ENCODE measurements around the gene KRT80. TPM values are rescaled to one million over a fixed set of nuclear protein-coding genes. Genes with fewer than 3 reads are reported as not detected.

Gene KRT80
- total RNA-seq, 2 donors from 2014 or later, result 0.07 to 0.09 TPM

DNA sequence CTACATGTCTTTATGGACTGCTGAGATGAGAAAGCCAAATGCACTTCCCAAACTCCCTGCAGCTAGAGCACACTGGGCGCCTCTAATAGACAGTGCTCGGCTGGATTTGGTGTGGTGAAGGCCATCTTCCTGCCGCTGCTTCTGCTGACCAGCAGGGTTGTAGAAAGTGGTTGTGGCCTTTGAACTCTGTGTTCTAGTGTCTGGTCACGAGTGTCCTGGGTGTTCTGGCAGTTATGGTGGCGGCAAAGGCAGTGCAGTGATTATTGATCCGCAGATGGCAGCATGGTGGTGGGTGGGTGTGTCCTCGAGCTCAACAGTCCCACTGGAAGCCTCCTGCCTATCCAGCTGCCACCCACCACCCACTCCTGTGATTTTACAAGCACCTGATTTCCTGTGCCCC, 68.9 kb downstream of the KRT80 start:
- Histone ChIP-seq H3K9me3 (ENCODE audit: control insufficient read depth, low read length) (no peaks in the 10 kb centered on the region), H3K4me1 (ENCODE audit: control insufficient read depth, insufficient read depth, low read length) (peaks cover 5% of the 10 kb centered on the region), H3K36me3 (ENCODE audit: control insufficient read depth, insufficient read depth, low read length) (no peaks in the 10 kb centered on the region), H3K4me3 (ENCODE audit: low read length) (no peak overlapping the region), H3K9ac (ENCODE audit: extremely low read depth, low read length, poor library complexity, severe bottlenecking) (no peak overlapping the region), H3K27ac (ENCODE audit: low read depth, low read length) (no peak overlapping the region), H3K27me3 (ENCODE audit: control insufficient read depth, insufficient read depth, low read length, poor library complexity, severe bottlenecking) (no peaks in the 10 kb centered on the region)
- WGBS, 2 experiments (ENCODE audit: insufficient coverage in 1 of 2, insufficient read length in 1 of 2), result 94 to 100% methylated on average over 2 to 6 of the region's 7 CpGs
- no peak for TF ChIP-seq CTCF (conservative IDR thresholded peaks at IDR 0.05)
- H3K4me3 Mint-ChIP-seq, result no peak overlapping the region
- H3K4me1 Mint-ChIP-seq, result peaks cover 31% of the 10 kb centered on the region
- H3K36me3 Mint-ChIP-seq (ENCODE audit: low read depth), result no peaks in the 10 kb centered on the region
- DNase-seq, result peak; percentile 63
- no peaks in the 10 kb centered on the region for H3K9me3 Mint-ChIP-seq
- H3K27ac Mint-ChIP-seq, result no peak overlapping the region
- peaks cover 17% of the 10 kb centered on the region for H3K27me3 Mint-ChIP-seq (ENCODE audit: insufficient read depth)

DNA sequence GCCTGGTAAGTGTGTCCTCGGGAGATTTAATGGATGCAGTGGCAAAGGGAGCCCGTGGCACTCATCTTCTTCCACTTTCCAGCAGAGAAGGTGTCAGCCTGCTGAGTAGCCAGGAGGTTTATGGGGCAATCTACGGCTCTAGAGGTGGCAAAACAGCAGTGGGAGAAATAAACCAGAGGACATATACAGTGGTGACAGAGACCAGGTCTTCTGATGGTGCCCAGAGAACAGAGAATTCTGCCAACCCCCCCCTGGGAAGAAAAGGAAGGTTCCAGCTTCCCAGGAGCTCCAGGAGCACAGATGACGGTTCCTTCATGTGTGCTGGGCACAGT, 69.3 kb downstream of the KRT80 start:
- no peak for TF ChIP-seq CTCF (conservative IDR thresholded peaks at IDR 0.05)
- Histone ChIP-seq H3K36me3 (ENCODE audit: control insufficient read depth, insufficient read depth, low read length) (no peaks in the 10 kb centered on the region), H3K9me3 (ENCODE audit: control insufficient read depth, low read length) (no peaks in the 10 kb centered on the region), H3K27me3 (ENCODE audit: control insufficient read depth, insufficient read depth, low read length, poor library complexity, severe bottlenecking) (no peaks in the 10 kb centered on the region), H3K27ac (ENCODE audit: low read depth, low read length) (no peak overlapping the region), H3K9ac (ENCODE audit: extremely low read depth, low read length, poor library complexity, severe bottlenecking) (no peak overlapping the region), H3K4me1 (ENCODE audit: control insufficient read depth, insufficient read depth, low read length) (peaks cover 5% of the 10 kb centered on the region), H3K4me3 (ENCODE audit: low read length) (no peak overlapping the region)
- peaks cover 18% of the 10 kb centered on the region for H3K27me3 Mint-ChIP-seq (ENCODE audit: insufficient read depth)
- WGBS, 2 experiments (ENCODE audit: insufficient coverage in 1 of 2, insufficient read length in 1 of 2), result 67 to 83% methylated on average over 3 to 4 of the region's 4 CpGs
- DNase-seq, result peak; percentile 57
- no peaks in the 10 kb centered on the region for H3K9me3 Mint-ChIP-seq
- H3K36me3 Mint-ChIP-seq (ENCODE audit: low read depth), result no peaks in the 10 kb centered on the region
- peaks cover 31% of the 10 kb centered on the region for H3K4me1 Mint-ChIP-seq
- no peak overlapping the region for H3K4me3 Mint-ChIP-seq
- no peak overlapping the region for H3K27ac Mint-ChIP-seq

DNA sequence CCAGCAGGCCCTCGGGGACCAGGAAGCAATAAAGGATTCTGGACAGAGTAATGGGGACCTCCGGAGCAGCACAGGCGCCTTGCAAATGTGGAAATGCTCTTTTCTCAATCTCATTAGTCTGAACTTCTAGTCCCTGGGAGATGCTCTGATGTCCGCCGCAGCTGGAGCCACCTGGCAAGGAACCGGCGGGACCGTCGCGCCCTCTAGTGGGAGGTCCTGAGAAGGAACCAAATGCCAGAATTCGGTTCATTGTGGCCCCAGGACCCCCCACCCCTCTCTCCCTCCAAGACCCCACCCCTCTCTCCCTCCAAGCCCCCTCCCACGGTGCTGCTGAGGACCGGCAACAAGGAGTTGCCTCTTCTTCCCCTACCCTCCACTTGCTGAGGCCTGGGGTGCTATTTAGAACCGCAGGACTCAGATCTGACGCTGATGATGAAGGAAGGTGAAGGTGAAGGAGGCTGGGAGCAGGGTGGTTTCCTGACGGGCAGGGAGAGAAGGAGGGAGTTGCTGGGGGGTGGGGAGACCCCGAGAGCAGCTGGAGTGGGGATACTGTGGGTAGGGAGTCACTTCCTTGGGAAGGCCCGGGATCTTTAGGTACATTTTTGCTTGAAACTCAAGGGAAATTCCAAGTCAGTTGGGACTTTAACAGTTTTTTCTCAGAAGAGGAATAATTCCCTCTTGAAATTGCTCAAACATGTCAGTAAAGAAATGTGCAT, 69.8 kb downstream of the KRT80 start:
- TF ChIP-seq CTCF (conservative IDR thresholded peaks at IDR 0.05), result peak; percentile 93
- H3K36me3 ChIP-seq (ENCODE audit: control insufficient read depth, insufficient read depth, low read length), result no peaks in the 10 kb centered on the region
- no peak overlapping the region for H3K27ac ChIP-seq (ENCODE audit: low read depth, low read length)
- no peak overlapping the region for H3K27ac Mint-ChIP-seq
- no peaks in the 10 kb centered on the region for H3K9me3 ChIP-seq (ENCODE audit: control insufficient read depth, low read length)
- H3K27me3 ChIP-seq (ENCODE audit: control insufficient read depth, insufficient read depth, low read length, poor library complexity, severe bottlenecking), result no peaks in the 10 kb centered on the region
- H3K4me3 Mint-ChIP-seq, result no peak overlapping the region
- H3K4me3 ChIP-seq (ENCODE audit: low read length), result no peak overlapping the region
- H3K9ac ChIP-seq (ENCODE audit: extremely low read depth, low read length, poor library complexity, severe bottlenecking), result no peak overlapping the region
- H3K9me3 Mint-ChIP-seq, result no peaks in the 10 kb centered on the region
- no peaks in the 10 kb centered on the region for H3K36me3 Mint-ChIP-seq (ENCODE audit: low read depth)
- peaks cover 19% of the 10 kb centered on the region for H3K27me3 Mint-ChIP-seq (ENCODE audit: insufficient read depth)
- WGBS, 2 experiments (ENCODE audit: insufficient coverage in 1 of 2, insufficient read length in 1 of 2), result 16 to 21% methylated on average over 9 to 18 of the region's 18 CpGs
- H3K4me1 Mint-ChIP-seq, result peaks cover 29% of the 10 kb centered on the region
- peaks cover 5% of the 10 kb centered on the region for H3K4me1 ChIP-seq (ENCODE audit: control insufficient read depth, insufficient read depth, low read length)
- peak; percentile 95 for DNase-seq

Data from endodermal cell (in vitro differentiated cells).